Smooth muscle cell (in vitro differentiated cells): Measurements from ENCODE around the gene SMG7. TPM values are rescaled to one million over a fixed set of nuclear protein-coding genes. Genes with fewer than 3 reads are reported as not detected.
A peak's percentile ranks its signal among the peaks of the same experiment; 100 is the strongest.

ENCODE experiments used
- DNase-seq: peaks from one replicate; lab custom pipeline; 2025; ENCODE audit not compliant: unreplicated experiment; lab: John Stamatoyannopoulos, UW
- H2AFZ ChIP-seq: fragments of 200-600 bp; sonication (generic); 2 replicates; pipeline ENCODE4 v1.6.0; 2016; ENCODE audit warnings: antibody characterized with exemption, low read depth, mild to moderate bottlenecking
- H3F3A ChIP-seq: fragments of 200-600 bp; sonication (generic); 2 replicates; pipeline ENCODE4 v1.6.0; 2017; ENCODE audit warnings: antibody characterized with exemption, low read depth
- H3K27ac ChIP-seq: fragments of 200-600 bp; sonication (generic); 2 replicates; pipeline ENCODE4 v1.5.1; 2016; ENCODE audit warnings: low read depth, mild to moderate bottlenecking
- H3K27me3 ChIP-seq: fragments of 200-600 bp; sonication (generic); 2 replicates; pipeline ENCODE4 v1.6.1; 2016; ENCODE audit warnings: low read depth, mild to moderate bottlenecking
- H3K36me3 ChIP-seq: fragments of 200-600 bp; sonication (generic); 2 replicates; pipeline ENCODE4 v1.5.1; 2016; ENCODE audit warnings: low read depth
- H3K4me1 ChIP-seq: fragments of 200-600 bp; sonication (generic); 2 replicates; pipeline ENCODE4 v1.5.1; 2016; ENCODE audit warnings: low read depth
- H3K4me2 ChIP-seq: fragments of 200-600 bp; sonication (generic); 2 replicates; pipeline ENCODE4 v1.6.0; 2016; ENCODE audit warnings: mild to moderate bottlenecking
- H3K4me3 ChIP-seq: fragments of 200-600 bp; sonication (generic); 2 replicates; pipeline ENCODE4 v1.5.1; 2016; ENCODE audit warnings: mild to moderate bottlenecking
- H3K79me2 ChIP-seq: fragments of 200-600 bp; sonication (generic); 2 replicates; pipeline ENCODE4 v1.6.0; 2016; ENCODE audit warnings: low read depth, mild to moderate bottlenecking
- H3K9ac ChIP-seq: fragments of 200-600 bp; sonication (generic); 2 replicates; pipeline ENCODE4 v1.6.0; 2016; ENCODE audit warnings: low read depth
- H3K9me3 ChIP-seq: fragments of 200-600 bp; sonication (generic); replicated peaks from 2 replicates; pipeline ENCODE4 v1.5.1; 2016; ENCODE audit warnings: low read depth
- H4K20me1 ChIP-seq: fragments of 200-600 bp; sonication (generic); 2 replicates; pipeline ENCODE4 v1.6.0; 2016; ENCODE audit warnings: low read depth
- CTCF ChIP-seq: fragments of 200-600 bp; sonication (generic); IDR thresholded peaks from 2 replicates; pipeline ENCODE4 v1.5.1; 2017; ENCODE audit warnings: borderline replicate concordance, mild to moderate bottlenecking, antibody characterized with exemption; ENCODE audit not compliant: insufficient read depth, poor library complexity, severe bottlenecking
- WGBS: methylation state at CpG from one replicate; pipeline ENCODE4 v1.1.7; 2016; ENCODE audit warnings: low lambda C conversion rate; 5-methylcytosine and 5-hydroxymethylcytosine counted together
- polyA plus RNA-seq: library from polyadenylated mRNA; unstranded; fragments of >200 nt; fragmentation: Nextera tagmentation; extraction: Ambion mirVana; gene quantifications from 2 replicates; pipeline ENCODE4 v1.2.1, GENCODE V29; 2016
- total RNA-seq: library from RNA; depleted of rRNA; stranded (reverse); fragments of >200 nt; gene quantifications from 2 replicates; pipeline ENCODE4 v1.2.3, GENCODE V29; 2014

SMG7 gene
- total and polyA plus RNA-seq, 2 experiments from 2014 or later = 18.3 to 40.4 TPM

GRCh38 chr1:183470961-183471742, 1.1 kb upstream of the SMG7 start:
- Histone ChIP-seq H3K27me3 (no peaks in the 10 kb centered on the region), H3K79me2 (peaks cover 35% of the 10 kb centered on the region), H3F3A (peaks cover 3% of the 10 kb centered on the region), H3K4me2 (peak overlapping the region; percentile 95), H3K9ac (peak overlapping the region; percentile 97), H3K36me3 (no peaks in the 10 kb centered on the region), H3K27ac (peak overlapping the region; percentile 99), H2AFZ (peak overlapping the region; percentile 98), H4K20me1 (peaks cover 31% of the 10 kb centered on the region), H3K4me3 (peak overlapping the region; percentile 96), H3K9me3 (no peaks in the 10 kb centered on the region), H3K4me1 (peaks cover 12% of the 10 kb centered on the region)
- TF ChIP-seq CTCF = no peak
- DNase-seq = peak; percentile 91
- 1% methylated on average over 45 of the region's 47 CpGs for WGBS

- H3K9ac ChIP-seq = peak overlapping the region; percentile 97
- peak overlapping the region; percentile 99 for H3K27ac ChIP-seq
- peaks cover 3% of the 10 kb centered on the region for H3F3A ChIP-seq
- TF ChIP-seq CTCF = no peak
- peak; percentile 98 for DNase-seq
- H2AFZ ChIP-seq = peak overlapping the region; percentile 98
- no peaks in the 10 kb centered on the region for H3K36me3 ChIP-seq
- 1% methylated on average over 31 of the region's 42 CpGs for WGBS
- peak overlapping the region; percentile 95 for H3K4me2 ChIP-seq
- no peaks in the 10 kb centered on the region for H3K9me3 ChIP-seq
- H3K79me2 ChIP-seq = peaks cover 43% of the 10 kb centered on the region
- peaks cover 39% of the 10 kb centered on the region for H4K20me1 ChIP-seq
- peak overlapping the region; percentile 96 for H3K4me3 ChIP-seq
- no peaks in the 10 kb centered on the region for H3K27me3 ChIP-seq
- H3K4me1 ChIP-seq = peaks cover 12% of the 10 kb centered on the region
These were observed 384 bp upstream of the SMG7 start for GRCh38 chr1:183471743-183472487.

- WGBS = 26% methylated on average over 9 of the region's 9 CpGs
- Histone ChIP-seq H3K4me1 (peaks cover 12% of the 10 kb centered on the region), H2AFZ (peak overlapping the region; percentile 98), H3K27ac (no peak overlapping the region), H4K20me1 (peaks cover 50% of the 10 kb centered on the region), H3F3A (peaks cover 3% of the 10 kb centered on the region), H3K27me3 (no peaks in the 10 kb centered on the region), H3K9ac (peak overlapping the region; percentile 97), H3K4me2 (peak overlapping the region; percentile 95), H3K79me2 (peaks cover 53% of the 10 kb centered on the region), H3K4me3 (peak overlapping the region; percentile 96), H3K36me3 (no peaks in the 10 kb centered on the region), H3K9me3 (no peaks in the 10 kb centered on the region)
- DNase-seq = no peak
- no peak for TF ChIP-seq CTCF
These were observed 878 bp downstream of the SMG7 start for GRCh38 chr1:183473217-183473536.
